HL-60 (cell line): ENCODE results near the gene MYH10.

Experiments used
- CTCF ChIP-seq: IDR thresholded peaks from one replicate; pipeline ENCODE4 v1.5.1; 2011; ENCODE audit warnings: low read length, control low read depth, inconsistent platforms; ENCODE audit not compliant: insufficient read depth
- GABPA ChIP-seq: IDR thresholded peaks from 2 replicates; pipeline ENCODE4 v1.6.1; 2012; ENCODE audit warnings: low read depth
- POLR2AphosphoS5 ChIP-seq: IDR thresholded peaks from 2 replicates; pipeline ENCODE4 v1.6.1; 2012; ENCODE audit warnings: low read depth
- TF ChIP-seq, protein P1 (sequence below): IDR thresholded peaks from 2 replicates; pipeline ENCODE4 v1.6.1; 2012; ENCODE audit warnings: low read depth; ENCODE audit not compliant: insufficient replicate concordance

- TF ChIP-seq CTCF: no peak
- no peak for TF ChIP-seq GABPA
- TF ChIP-seq, protein P1, sequence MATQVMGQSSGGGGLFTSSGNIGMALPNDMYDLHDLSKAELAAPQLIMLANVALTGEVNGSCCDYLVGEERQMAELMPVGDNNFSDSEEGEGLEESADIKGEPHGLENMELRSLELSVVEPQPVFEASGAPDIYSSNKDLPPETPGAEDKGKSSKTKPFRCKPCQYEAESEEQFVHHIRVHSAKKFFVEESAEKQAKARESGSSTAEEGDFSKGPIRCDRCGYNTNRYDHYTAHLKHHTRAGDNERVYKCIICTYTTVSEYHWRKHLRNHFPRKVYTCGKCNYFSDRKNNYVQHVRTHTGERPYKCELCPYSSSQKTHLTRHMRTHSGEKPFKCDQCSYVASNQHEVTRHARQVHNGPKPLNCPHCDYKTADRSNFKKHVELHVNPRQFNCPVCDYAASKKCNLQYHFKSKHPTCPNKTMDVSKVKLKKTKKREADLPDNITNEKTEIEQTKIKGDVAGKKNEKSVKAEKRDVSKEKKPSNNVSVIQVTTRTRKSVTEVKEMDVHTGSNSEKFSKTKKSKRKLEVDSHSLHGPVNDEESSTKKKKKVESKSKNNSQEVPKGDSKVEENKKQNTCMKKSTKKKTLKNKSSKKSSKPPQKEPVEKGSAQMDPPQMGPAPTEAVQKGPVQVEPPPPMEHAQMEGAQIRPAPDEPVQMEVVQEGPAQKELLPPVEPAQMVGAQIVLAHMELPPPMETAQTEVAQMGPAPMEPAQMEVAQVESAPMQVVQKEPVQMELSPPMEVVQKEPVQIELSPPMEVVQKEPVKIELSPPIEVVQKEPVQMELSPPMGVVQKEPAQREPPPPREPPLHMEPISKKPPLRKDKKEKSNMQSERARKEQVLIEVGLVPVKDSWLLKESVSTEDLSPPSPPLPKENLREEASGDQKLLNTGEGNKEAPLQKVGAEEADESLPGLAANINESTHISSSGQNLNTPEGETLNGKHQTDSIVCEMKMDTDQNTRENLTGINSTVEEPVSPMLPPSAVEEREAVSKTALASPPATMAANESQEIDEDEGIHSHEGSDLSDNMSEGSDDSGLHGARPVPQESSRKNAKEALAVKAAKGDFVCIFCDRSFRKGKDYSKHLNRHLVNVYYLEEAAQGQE: no peak
- TF ChIP-seq POLR2AphosphoS5: no peak
Observed at GRCh38 chr17:8464941-8465340, 165.6 kb downstream of the MYH10 start.
